ENCODE results near the gene CC2D1A.

CC2D1A gene

DNA sequence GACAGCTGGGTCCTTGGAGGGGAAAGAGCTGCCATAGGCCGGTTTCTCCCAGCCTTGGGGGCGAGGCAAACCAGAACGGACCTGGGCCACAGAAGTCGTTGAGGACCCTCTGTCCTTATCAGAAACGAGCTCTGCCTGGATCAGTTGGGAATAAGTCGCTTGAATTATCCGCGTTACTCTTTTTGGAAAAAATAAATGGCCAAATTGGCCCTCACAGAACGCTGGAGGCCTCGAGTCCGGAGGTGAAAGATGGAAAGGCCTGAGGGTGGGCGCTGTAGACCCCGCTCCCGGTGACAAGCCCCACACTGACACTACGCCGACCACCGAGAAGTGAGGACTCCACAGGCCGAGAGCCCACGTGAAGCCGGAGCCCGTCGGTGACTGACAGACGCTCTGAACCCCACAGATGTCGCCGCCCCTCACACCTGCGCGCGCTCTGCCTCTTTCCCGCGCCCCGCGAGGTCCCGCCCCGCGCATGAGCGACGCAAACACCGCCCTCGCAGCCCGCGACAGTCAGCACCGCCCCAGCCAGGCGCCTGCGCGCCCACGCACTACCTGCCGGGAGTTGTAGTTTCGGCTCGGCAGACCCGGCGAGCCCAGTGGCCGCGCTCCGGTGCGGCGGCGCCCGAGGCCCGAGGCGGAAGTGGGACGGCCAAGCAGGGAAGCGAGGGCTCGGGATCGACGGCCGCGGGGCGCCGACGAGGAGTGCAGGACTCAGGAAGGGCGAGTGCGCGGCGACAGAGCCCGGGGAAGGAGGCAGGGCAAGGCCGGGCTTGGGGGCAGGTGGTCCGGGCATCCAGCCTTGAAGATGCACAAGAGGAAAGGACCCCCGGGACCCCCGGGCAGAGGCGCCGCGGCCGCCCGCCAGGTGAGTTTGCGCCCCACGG lies at the start of gene CC2D1A, which contains the start of gene BRME1:
Gene CC2D1A, plus strand, starts transcription at position 568 of the 887 bp plus-strand sequence. Its CDS starts 241 bp downstream, at position 809.
Gene BRME1, minus strand, starts transcription at position 484 of the 887 bp plus-strand sequence. CDS start 1,225 bp downstream, outside the sequence.
- in situ Hi-C loops (cut with HindIII; ENCODE audit: low pct_unique_long_range_greater_than_20kb, low sequenced_read_pairs): no loop called here
- no peak for TF ChIP-seq JUND (IDR thresholded peaks at IDR 0.05; ENCODE audit: low read depth)
- peak; percentile 89 to 92 for DNase-seq (ENCODE audit: low read depth in 1 of 2, low spot score in 1 of 2)

DNA sequence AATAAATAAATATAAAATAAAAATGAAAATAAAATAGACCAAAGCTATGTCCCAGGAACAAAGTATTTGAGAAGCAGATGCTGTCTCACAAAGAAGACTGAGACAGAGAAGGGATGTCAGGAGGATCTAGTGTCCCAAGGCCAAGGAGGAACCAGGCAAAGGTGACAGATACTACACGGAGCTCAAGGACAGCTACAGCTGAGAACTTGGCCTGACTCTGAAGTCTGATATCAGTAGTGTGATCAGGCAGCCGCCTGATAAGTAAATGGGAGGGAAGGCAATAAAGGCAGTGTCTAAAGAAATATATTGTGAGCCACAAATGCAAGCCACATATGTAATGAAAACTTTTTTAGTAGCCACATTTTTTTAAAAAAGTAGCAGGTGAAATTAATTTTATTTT lies 49.5 kb upstream of the CC2D1A start:
- no peak for TF ChIP-seq JUND (IDR thresholded peaks at IDR 0.05; ENCODE audit: low read depth)
- in situ Hi-C loops (cut with HindIII; ENCODE audit: low pct_unique_long_range_greater_than_20kb, low sequenced_read_pairs): no loop called here
- DNase-seq (ENCODE audit: low read depth in 1 of 2, low spot score in 1 of 2): no peak

DNA sequence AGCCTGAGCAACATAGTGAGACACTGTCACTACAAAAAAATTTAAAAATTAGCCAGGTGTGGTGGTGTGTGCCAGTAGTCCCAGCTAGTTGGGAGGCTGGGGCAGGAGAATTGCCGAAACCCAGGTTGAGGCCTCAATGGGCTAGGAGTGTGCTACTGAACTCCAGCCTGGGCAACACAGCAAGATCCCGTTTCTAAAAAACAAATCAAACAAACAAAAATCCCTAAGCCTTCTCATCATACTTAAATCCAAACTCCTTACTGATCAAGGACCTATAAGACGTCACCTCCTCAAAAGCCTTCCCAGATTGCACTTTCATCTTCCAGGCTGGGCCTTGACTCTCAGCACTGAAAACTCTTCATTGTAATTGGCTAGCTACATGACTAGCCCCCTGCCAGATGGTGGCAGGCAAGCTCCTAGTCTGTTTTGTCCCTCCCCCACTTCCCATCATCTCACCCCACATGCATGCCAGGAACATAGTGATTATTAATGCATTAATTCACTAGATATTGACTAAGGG lies 46.6 kb upstream of the CC2D1A start:
- in situ Hi-C loops (cut with HindIII; ENCODE audit: low pct_unique_long_range_greater_than_20kb, low sequenced_read_pairs): no loop called here
- DNase-seq (ENCODE audit: low read depth in 1 of 2, low spot score in 1 of 2): no peak
- no peak for TF ChIP-seq JUND (IDR thresholded peaks at IDR 0.05; ENCODE audit: low read depth)

DNA sequence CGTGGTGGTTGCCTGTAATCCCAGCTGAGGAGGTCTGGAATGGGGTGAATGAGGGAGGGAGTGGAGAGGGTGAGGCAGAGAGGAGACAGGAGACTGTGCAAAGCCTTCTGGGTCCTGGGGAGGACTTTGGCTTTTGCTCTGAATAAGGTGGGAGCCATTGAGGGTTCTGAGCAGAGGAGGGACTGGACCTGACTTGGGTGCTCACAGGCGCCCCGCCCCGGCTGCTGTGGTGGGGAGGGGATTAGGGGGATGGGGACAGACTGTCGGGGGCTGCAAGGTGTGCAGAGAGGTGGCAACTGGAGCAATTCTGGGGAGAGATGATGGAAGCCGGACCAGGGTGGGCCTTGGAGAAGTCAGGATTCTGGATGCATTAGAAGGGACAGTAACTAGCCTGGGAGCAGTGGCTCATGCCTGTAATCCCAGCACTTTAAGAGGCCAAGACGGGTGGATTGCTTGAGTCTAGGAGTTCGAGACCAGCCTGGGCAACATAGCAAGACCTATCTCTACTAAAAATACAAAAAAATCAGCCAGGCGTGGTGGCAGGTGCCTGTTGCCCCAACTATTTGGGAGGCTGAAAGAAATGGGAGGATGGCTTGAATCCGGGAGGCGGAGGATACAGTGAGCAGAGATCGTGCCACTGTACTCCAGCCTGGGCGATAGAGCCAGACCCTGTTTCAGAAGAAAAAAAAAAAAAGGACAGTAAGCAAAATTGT lies 45.2 kb upstream of the CC2D1A start:
- in situ Hi-C loops (cut with HindIII; ENCODE audit: low pct_unique_long_range_greater_than_20kb, low sequenced_read_pairs): no loop called here
- TF ChIP-seq JUND (IDR thresholded peaks at IDR 0.05; ENCODE audit: low read depth): no peak
- no peak for DNase-seq (ENCODE audit: low read depth in 1 of 2, low spot score in 1 of 2)

DNA sequence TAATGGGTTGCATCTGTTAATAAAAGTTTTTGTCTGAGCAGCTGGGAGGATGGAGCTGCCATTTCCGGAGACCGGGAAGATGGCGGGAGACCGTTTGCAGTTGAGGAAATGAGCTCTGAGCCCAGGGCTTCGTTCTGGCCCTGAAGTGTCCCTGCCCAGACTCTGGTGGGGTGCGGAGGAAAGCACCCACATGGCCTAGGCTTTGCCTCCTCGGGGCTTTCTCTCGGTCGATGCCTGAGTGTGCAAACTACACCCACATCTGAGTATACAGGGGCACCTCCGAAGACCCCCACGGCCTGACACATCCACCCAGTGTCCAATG lies 44.6 kb upstream of the CC2D1A start:
- in situ Hi-C loops (cut with HindIII; ENCODE audit: low pct_unique_long_range_greater_than_20kb, low sequenced_read_pairs): no loop called here
- no peak for TF ChIP-seq JUND (IDR thresholded peaks at IDR 0.05; ENCODE audit: low read depth)

DNA sequence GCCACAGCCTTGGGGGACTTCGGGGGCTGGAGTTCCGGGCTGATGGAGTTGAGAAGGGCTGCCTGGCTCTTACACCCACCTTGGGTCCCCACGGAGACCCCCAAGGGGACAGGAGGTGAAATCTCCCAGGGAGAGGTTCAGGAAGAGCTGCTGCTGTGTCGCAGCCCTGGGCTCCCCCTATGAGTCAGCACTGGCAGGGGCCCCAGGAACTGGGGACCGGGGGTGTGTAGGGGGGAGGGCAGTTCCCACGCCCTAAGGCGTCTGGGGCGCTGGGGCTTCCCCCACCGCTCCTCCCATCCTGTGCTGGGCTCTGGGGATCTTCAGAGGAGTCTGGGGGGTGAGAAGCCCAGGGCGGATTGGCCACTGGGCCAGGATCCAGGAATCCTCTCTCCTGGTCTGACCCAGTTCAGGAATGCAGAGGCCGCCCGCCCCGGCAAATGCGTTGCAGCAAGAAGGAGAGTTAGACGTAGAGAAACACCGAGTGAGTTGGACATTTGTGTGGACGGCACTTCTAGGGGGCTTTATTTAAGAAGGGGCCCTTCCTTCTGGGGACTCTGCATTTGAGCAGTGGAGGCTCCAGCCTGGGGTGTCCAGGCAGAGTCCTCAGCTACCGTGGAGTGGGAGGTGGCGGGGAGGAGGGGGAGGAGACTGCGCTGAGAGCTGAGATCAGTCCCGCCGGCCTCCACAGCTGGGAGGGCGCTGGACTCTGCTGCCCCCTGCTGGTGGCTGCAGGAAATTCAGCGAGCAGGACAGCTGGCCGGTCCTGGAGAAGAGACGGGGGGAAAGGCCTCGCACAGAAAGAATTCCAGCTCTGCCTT lies 44.1 kb upstream of the CC2D1A start:
- in situ Hi-C loops (cut with HindIII; ENCODE audit: low pct_unique_long_range_greater_than_20kb, low sequenced_read_pairs): no loop called here

More for the DNA sequence above, 44.6 kb upstream of the CC2D1A start:
- no peak for DNase-seq (ENCODE audit: low read depth in 1 of 2, low spot score in 1 of 2)

DNA sequence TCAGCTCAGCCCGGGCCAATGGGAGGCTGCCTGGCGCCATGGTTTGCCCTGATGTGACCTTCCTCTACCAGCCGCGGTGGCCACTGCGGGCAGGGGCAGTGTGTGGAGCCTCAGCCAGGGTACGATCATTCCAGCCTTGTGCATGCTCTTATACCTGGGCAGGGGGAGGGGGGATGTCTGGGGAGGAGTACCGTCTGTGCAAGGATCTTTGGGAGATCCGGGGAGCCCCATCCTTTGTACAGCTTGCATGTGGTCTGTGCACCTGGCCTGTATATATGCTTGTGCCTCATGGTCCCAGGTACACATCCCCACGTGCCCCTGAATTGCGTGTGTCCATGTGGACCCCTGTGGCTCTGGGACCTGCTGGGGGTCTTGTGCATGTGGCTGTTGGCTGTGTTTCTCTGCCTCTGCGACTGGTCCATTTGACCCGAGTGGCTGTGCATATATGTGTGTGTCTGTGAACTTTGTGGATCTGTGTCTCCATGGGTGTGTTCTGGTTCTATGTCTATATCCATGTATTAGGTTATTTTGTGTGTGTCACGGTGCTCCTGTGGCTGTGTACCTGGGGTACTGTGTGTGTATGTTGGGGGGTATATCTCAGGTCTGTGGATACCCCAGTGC lies 41.8 kb upstream of the CC2D1A start:
- TF ChIP-seq JUND (IDR thresholded peaks at IDR 0.05; ENCODE audit: low read depth): no peak
- no peak for DNase-seq (ENCODE audit: low read depth in 1 of 2, low spot score in 1 of 2)
- in situ Hi-C loops (cut with HindIII; ENCODE audit: low pct_unique_long_range_greater_than_20kb, low sequenced_read_pairs): no loop called here

More for the DNA sequence above, 44.1 kb upstream of the CC2D1A start:
- DNase-seq (ENCODE audit: low read depth in 1 of 2, low spot score in 1 of 2): peak; percentile 83 to 90
- TF ChIP-seq JUND (IDR thresholded peaks at IDR 0.05; ENCODE audit: low read depth): no peak

DNA sequence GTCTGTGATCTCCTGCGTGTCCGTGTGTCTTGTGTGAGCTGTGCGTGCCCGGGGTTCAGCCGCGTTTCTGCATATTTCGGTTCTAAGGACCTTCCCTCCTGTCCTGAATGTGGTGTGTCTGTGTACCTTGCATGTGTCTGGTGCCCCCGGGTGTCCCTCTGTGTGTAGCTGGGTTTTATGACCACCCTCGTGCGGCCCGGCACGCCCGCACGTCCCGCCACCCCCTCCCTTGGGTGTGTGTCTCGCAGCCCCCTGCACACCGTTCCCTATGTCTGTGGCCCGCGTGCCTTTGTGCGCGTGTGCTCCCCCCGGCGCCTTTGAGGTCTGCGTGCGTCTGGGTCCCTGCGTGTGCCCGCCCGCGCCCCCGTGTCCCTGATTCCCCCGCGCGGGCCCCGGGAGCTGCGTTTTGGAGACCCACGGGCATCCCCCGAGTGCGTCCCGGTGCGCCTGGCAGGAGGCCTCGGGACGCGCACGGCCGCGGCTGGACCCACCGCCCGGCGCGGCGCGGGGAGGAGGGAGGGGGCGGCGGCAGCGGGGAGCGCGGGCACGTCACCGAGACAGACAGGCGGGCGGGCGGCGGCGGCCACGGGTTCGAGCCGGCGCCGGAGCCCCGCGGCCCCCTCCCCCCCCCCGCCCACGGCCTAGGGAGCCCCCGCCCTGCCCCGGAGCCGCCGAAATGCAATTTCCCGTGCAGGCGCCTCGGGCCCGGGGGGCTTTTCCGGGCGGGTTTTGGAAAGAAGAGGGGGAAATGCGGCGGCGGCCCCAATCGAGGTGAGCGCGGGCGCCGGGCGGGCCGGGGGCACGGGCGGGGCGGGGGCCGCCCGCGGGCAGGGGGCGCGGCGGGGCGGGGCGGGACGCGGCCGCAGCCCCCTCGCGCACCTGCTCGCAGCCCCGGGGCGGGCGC lies 41.1 kb upstream of the CC2D1A start:
- in situ Hi-C loops (cut with HindIII; ENCODE audit: low pct_unique_long_range_greater_than_20kb, low sequenced_read_pairs): no loop called here

DNA sequence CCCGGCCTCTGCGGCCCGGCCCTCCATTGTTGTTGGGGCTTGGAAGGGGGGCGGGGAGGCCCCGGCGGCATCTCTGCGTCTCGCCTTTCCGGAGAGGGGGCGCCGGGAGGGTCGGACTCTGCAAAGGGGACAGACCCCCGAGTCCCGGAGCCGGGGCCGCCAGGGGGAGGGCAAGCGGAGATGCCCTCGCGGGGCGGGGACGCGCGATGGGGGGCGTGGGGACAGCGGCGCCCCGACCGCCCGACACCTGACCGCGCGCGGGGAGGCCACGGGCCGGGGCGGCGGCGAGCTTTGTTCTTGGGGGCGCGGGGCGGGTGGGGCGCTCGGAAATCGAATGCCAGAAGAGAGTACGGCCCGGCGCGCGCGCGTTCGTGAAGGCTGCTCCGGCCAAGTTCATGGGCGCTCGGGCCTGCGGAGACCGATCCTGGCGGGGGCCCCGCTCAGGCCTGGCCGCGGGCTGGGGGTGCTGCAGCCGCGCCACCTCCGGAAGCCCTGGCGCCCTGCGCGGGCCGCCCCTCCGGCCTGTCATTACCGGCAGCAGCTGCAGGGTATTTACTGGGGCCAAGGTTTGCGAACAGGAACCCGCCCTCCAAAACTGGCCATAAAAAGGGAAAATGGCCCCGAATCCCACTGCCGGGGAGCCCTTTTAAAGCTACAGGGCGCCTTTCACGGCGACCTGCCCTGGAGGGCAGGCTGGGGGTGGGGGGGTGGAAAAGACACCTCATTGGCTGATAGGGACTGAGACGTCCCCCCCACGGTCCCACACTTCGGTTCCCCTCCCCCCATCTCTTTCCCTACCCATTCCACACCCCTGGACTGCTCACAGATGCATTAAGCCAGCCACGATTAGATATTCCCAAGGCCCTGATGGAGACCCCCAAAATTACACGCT lies 40.2 kb upstream of the CC2D1A start:
- in situ Hi-C loops (cut with HindIII; ENCODE audit: low pct_unique_long_range_greater_than_20kb, low sequenced_read_pairs): no loop called here
- TF ChIP-seq JUND (IDR thresholded peaks at IDR 0.05; ENCODE audit: low read depth): no peak
- DNase-seq (ENCODE audit: low read depth in 1 of 2, low spot score in 1 of 2): no peak

More for the DNA sequence above, 41.1 kb upstream of the CC2D1A start:
- DNase-seq (ENCODE audit: low read depth in 1 of 2, low spot score in 1 of 2): no peak
- TF ChIP-seq JUND (IDR thresholded peaks at IDR 0.05; ENCODE audit: low read depth): no peak

DNA sequence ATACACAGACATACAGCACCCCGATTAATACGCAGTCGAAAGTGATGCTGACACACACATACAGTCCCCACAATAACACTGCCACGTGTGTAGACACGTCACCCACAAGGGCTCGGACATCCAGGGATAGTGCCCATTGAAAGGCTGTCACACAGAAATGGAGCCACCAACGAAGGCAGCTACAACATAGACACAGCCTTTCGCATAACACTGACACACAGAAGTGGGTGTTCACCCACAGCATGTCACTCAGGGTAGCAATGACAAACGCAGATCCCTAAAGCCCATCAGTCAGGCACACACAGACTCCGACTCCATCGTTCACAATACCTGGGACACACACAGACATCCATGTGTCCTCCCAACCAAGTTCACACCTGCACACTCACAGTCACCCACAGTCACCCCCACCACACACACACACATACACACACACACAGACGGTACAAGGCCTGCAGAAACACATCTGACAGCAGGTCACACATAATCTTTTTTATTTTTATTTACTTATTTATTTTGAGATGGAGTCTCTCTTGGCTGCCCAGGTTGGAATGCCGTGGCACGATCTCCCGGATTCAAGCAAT lies 39.4 kb upstream of the CC2D1A start:
- DNase-seq (ENCODE audit: low read depth in 1 of 2, low spot score in 1 of 2): no peak
- no peak for TF ChIP-seq JUND (IDR thresholded peaks at IDR 0.05; ENCODE audit: low read depth)
- in situ Hi-C loops (cut with HindIII; ENCODE audit: low pct_unique_long_range_greater_than_20kb, low sequenced_read_pairs): no loop called here
